CD4-positive, alpha-beta T cell (primary cell): ENCODE measurements around the gene ALG3. TPM values are rescaled to one million over a fixed set of nuclear protein-coding genes. Genes with fewer than 3 reads are reported as not detected.

Source experiments
- ATAC-seq: fragments of 200-7000 bp; cut with Tn5 transposase; one replicate; pipeline ENCODE4 v1.10.0; 2022; ENCODE audit warnings: mild to moderate bottlenecking; ENCODE audit not compliant: poor library complexity
- CTCF ChIA-PET: fragments of 350-600 bp; sonication (Branson Sonifier 250); formaldehyde crosslinking; loops from one replicate; lab custom pipeline; 2021; ENCODE audit warnings: antibody characterized with exemption, inconsistent platforms; lab: Charles Lee
- POLR2A ChIA-PET: fragments of 350-600 bp; sonication (Branson Sonifier 250); formaldehyde crosslinking; loops from one replicate; lab custom pipeline; 2021; ENCODE audit warnings: antibody characterized with exemption, inconsistent platforms; lab: Charles Lee
- DNase-seq, 14 experiments: peaks; one replicate each; pipeline ENCODE4 v3.0.0-alpha.2; 2013 to 2020; ENCODE audit warnings: mixed read lengths in 2 of 14
- H3K27ac ChIP-seq, 2 donors: one replicate each; pipeline versions ENCODE4 v1.5.1 to v1.7.0; 2013; ENCODE audit warnings: low read length in 2 of 2, low read depth in 1 of 2, mild to moderate bottlenecking in 1 of 2
- H3K27me3 ChIP-seq, 2 experiments: 1 replicate in 1 of 2; 2 replicates in 1 of 2; pipeline versions ENCODE4 v1.6.1 to v1.7.0; 2013; ENCODE audit warnings: low read length in 2 of 2, control low read depth in 1 of 2, mild to moderate bottlenecking in 1 of 2, moderate library complexity in 1 of 2; ENCODE audit not compliant: insufficient read depth in 2 of 2, control insufficient read depth in 1 of 2
- H3K36me3 ChIP-seq: one replicate; pipeline ENCODE4 v1.6.1; 2013; ENCODE audit warnings: low read length, control low read depth; ENCODE audit not compliant: insufficient read depth
- H3K4me1 ChIP-seq: one replicate; pipeline ENCODE4 v1.6.1; 2013; ENCODE audit warnings: low read length, control low read depth; ENCODE audit not compliant: insufficient read depth
- H3K4me3 ChIP-seq: one replicate; pipeline ENCODE4 v1.5.1; 2013; ENCODE audit warnings: mild to moderate bottlenecking, low read length, moderate library complexity
- H3K9me3 ChIP-seq, 2 experiments: 1 replicate in 1 of 2; 2 replicates in 1 of 2; pipeline versions ENCODE4 v1.6.1 to v1.7.0; 2013; ENCODE audit warnings: low read length in 2 of 2, mild to moderate bottlenecking in 2 of 2, control low read depth in 1 of 2, moderate library complexity in 1 of 2; ENCODE audit not compliant: control insufficient read depth in 1 of 2, insufficient read depth in 1 of 2
- H3K27ac Mint-ChIP-seq: one replicate; pipeline ENCODE4 v1.8.0; 2020; ENCODE audit warnings: mixed read lengths
- H3K27me3 Mint-ChIP-seq: one replicate; pipeline ENCODE4 v1.8.0; 2021; ENCODE audit warnings: mixed read lengths
- H3K36me3 Mint-ChIP-seq: one replicate; pipeline ENCODE4 v1.8.0; 2021; ENCODE audit warnings: low read depth, mixed read lengths
- H3K4me1 Mint-ChIP-seq: one replicate; pipeline ENCODE4 v1.8.0; 2021; ENCODE audit warnings: low read depth, mixed read lengths
- H3K4me3 Mint-ChIP-seq: one replicate; pipeline ENCODE4 v1.8.0; 2020; ENCODE audit warnings: mild to moderate bottlenecking, mixed read lengths
- H3K9me3 Mint-ChIP-seq: one replicate; pipeline ENCODE4 v1.8.0; 2020; ENCODE audit warnings: mixed read lengths
- intact Hi-C, 2 experiments: fragments of 100-400 bp; cut with DNase I in 1 of 2; cut with micrococcal nuclease in 1 of 2; formaldehyde crosslinking; loops; one replicate each; pipeline versions ENCODE4 v1.15.1 to v1.9.0; 2023 to 2025; cut with DNase I, micrococcal nuclease
- total RNA-seq, 174 experiments: library from RNA in 2 of 174; stranded (reverse) in 2 of 174; gene quantifications; one replicate each; pipeline ENCODE4 v1.2.3 and lab custom pipeline; 2021 to 2026
- TF ChIP-seq, protein P1 (sequence below): fragments of 200-600 bp; IDR thresholded peaks from one replicate; pipeline ENCODE4 v1.8.0; 2022; ENCODE audit warnings: antibody characterized with exemption, mild to moderate bottlenecking

ALG3 gene
- total RNA-seq, 2 experiments from 2014 or later: 12.0 to 13.5 TPM

DNA sequence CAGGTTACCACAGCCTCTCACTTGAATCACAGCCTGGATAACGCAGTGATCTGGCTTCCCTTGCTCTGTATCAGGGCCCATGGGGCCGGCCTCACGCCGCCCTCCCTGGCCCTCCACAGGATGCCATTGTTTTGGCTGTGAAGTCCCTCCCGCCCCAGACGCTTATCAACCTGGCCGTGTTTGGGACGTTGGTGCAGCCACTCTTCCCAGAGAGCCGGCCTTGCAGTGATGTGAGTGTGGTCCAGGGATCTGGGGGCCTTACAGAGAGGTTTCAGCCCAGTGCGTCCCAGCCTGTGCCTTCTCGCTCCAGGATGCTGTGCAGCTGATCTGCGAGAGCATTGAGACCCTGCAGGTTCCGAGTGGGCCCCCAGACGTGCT lies 12.7 kb downstream of the ALG3 start:
- ATAC-seq: no peak
- ChIA-PET CTCF (interaction anchor here (1.4 kb wide), 1 partner anchor 9 kb away, joined by 7 read pairs; no protein-coding TSS in a partner anchor), POLR2A (no interaction called here)
- H3K9me3 Mint-ChIP-seq: no peaks in the 10 kb centered on the region
- H3K4me1 Mint-ChIP-seq: peaks cover 7% of the 10 kb centered on the region
- Histone ChIP-seq H3K27me3 (peaks cover 22 to 24% of the 10 kb centered on the region in 2 experiments), H3K9me3 (no peaks in the 10 kb centered on the region), H3K4me1 (peaks cover 2% of the 10 kb centered on the region), H3K27ac (no peak overlapping the region), H3K36me3 (no peaks in the 10 kb centered on the region), H3K4me3 (no peak overlapping the region)
- TF ChIP-seq, protein P1, sequence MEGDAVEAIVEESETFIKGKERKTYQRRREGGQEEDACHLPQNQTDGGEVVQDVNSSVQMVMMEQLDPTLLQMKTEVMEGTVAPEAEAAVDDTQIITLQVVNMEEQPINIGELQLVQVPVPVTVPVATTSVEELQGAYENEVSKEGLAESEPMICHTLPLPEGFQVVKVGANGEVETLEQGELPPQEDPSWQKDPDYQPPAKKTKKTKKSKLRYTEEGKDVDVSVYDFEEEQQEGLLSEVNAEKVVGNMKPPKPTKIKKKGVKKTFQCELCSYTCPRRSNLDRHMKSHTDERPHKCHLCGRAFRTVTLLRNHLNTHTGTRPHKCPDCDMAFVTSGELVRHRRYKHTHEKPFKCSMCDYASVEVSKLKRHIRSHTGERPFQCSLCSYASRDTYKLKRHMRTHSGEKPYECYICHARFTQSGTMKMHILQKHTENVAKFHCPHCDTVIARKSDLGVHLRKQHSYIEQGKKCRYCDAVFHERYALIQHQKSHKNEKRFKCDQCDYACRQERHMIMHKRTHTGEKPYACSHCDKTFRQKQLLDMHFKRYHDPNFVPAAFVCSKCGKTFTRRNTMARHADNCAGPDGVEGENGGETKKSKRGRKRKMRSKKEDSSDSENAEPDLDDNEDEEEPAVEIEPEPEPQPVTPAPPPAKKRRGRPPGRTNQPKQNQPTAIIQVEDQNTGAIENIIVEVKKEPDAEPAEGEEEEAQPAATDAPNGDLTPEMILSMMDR: no peak
- no peak for DNase-seq
- no peaks in the 10 kb centered on the region for H3K36me3 Mint-ChIP-seq
- intact Hi-C loops: no loop called here
- peaks cover 28% of the 10 kb centered on the region for H3K27me3 Mint-ChIP-seq
- H3K27ac Mint-ChIP-seq: no peak overlapping the region
- no peak overlapping the region for H3K4me3 Mint-ChIP-seq

DNA sequence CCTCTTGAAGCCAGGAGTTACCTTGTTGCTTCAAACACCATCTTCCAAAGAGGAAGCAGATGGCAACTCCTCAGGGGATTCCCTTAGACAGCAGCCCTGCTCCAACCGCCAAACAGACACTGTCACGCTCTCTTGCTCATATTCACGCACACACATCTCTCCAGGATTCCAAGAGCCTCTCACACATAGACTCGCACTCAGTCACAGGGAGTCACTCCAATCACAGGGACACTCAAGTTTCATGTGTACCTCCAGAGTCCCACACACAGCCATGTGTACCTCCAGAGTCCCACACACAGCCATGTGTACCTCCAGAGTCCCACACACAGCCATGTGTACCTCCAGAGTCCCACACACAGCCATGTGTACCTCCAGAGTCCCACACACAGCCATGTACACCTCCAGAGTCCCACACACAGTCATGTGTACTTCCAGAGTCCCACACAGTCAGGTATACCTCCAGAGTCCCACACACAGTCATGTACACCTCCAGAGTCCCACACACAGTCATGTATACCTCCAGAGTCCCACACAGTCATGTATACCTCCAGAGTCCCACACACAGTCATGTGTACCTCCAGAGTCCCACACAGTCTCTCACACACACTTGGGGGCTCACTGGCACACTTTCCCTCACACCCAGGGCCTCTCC lies 13.3 kb downstream of the ALG3 start:
- POLR2A ChIA-PET: no interaction called here
- H3K27me3 Mint-ChIP-seq: peaks cover 31% of the 10 kb centered on the region
- no peak for ATAC-seq

DNA sequence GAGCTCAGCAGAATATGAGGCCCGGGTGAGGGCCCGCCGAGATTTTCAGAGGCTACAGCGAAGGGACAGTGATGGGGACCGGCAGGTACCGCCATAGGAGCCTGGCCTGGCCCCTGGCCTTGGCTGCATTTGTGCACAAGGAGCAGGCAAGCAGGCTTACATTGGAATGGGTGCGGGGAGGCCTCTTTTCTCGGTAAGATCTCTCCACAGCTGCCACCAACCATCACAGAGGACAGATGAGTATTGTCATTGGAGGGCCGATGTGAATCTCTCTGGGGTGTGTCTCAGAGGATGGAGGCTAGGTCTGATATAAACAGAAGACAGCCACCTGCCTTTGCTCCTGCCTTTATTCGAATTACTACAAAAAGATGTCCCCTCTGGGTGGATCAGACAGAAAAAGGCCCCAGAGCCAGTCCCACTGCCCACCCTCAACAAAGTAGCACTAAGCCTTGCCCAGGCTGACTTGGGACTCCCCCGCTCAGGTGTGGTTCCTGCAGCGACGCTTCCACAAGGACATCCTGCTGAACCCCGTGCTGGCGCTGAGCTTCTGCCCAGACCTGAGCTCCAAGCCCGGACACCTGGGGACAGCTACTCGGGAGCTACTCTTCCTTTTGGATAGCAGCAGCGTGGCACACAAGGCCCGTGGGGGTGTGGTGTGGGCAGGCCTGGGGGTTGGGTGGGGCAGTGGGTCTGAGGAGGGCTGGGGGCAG lies 13.9 kb downstream of the ALG3 start:
- Histone ChIP-seq H3K27ac (no peak overlapping the region), H3K36me3 (no peaks in the 10 kb centered on the region), H3K4me1 (peaks cover 11% of the 10 kb centered on the region), H3K4me3 (no peak overlapping the region), H3K9me3 (peaks cover 0 to 1% of the 10 kb centered on the region in 2 experiments), H3K27me3 (peaks cover 28 to 36% of the 10 kb centered on the region in 2 experiments)
- DNase-seq: no peak
- no peak overlapping the region for H3K4me3 Mint-ChIP-seq
- no peaks in the 10 kb centered on the region for H3K9me3 Mint-ChIP-seq
- CTCF ChIA-PET: no interaction called here
- peaks cover 10% of the 10 kb centered on the region for H3K4me1 Mint-ChIP-seq
- H3K36me3 Mint-ChIP-seq: no peaks in the 10 kb centered on the region
- H3K27ac Mint-ChIP-seq: no peak overlapping the region
- intact Hi-C loops: no loop called here
- POLR2A ChIA-PET: no interaction called here
- no peak for ATAC-seq
- H3K27me3 Mint-ChIP-seq: peaks cover 31% of the 10 kb centered on the region
- TF ChIP-seq, protein P1: no peak

More for the DNA sequence above, 13.3 kb downstream of the ALG3 start:
- no peaks in the 10 kb centered on the region for H3K9me3 ChIP-seq
- peaks cover 24 to 29% of the 10 kb centered on the region in 2 experiments for H3K27me3 ChIP-seq
- H3K9me3 Mint-ChIP-seq: no peaks in the 10 kb centered on the region
- TF ChIP-seq, protein P1: no peak
- H3K27ac Mint-ChIP-seq: no peak overlapping the region
- H3K4me1 Mint-ChIP-seq: peaks cover 10% of the 10 kb centered on the region
- H3K4me3 ChIP-seq: no peak overlapping the region
- H3K36me3 Mint-ChIP-seq: no peaks in the 10 kb centered on the region
- no peaks in the 10 kb centered on the region for H3K36me3 ChIP-seq
- peaks cover 5% of the 10 kb centered on the region for H3K4me1 ChIP-seq
- CTCF ChIA-PET: interaction anchor here (1.4 kb wide), 1 partner anchor 8 kb away, joined by 7 read pairs; no protein-coding TSS in a partner anchor
- no peak for DNase-seq
- H3K27ac ChIP-seq: no peak overlapping the region
- no peak overlapping the region for H3K4me3 Mint-ChIP-seq
- intact Hi-C loops: no loop called here
